Trophoblast cell (in vitro differentiated cells and primary cell): ENCODE results near the gene NDC1.

ENCODE experiments used
- DNase-seq, 2 donors: peaks; one replicate each; pipeline ENCODE4 v3.0.0-alpha.2; 2016
- H2AFZ ChIP-seq: 2 replicates; pipeline ENCODE4 v1.6.1; 2013; ENCODE audit warnings: low read length, moderate library complexity, mild to moderate bottlenecking; ENCODE audit not compliant: insufficient read depth, poor library complexity
- H2AK5ac ChIP-seq: 2 replicates; pipeline ENCODE4 v1.6.1; 2013; ENCODE audit warnings: mild to moderate bottlenecking, low read length
- H2BK120ac ChIP-seq: 2 replicates; pipeline ENCODE4 v1.6.1; 2013; ENCODE audit warnings: low read length, mild to moderate bottlenecking, moderate library complexity; ENCODE audit not compliant: insufficient read depth, poor library complexity
- H2BK12ac ChIP-seq: 2 replicates; pipeline ENCODE4 v1.6.1; 2013; ENCODE audit warnings: mild to moderate bottlenecking, low read length, moderate library complexity
- H2BK5ac ChIP-seq: 2 replicates; pipeline ENCODE4 v1.6.1; 2013; ENCODE audit warnings: low read length, low read depth, moderate library complexity, mild to moderate bottlenecking; ENCODE audit not compliant: poor library complexity
- H3K14ac ChIP-seq: 2 replicates; pipeline ENCODE4 v1.6.1; 2013; ENCODE audit warnings: mild to moderate bottlenecking, low read length
- H3K18ac ChIP-seq: 2 replicates; pipeline ENCODE4 v1.6.1; 2013; ENCODE audit warnings: mild to moderate bottlenecking, low read length
- H3K23ac ChIP-seq: 2 replicates; pipeline ENCODE4 v1.6.1; 2013; ENCODE audit warnings: low read length
- H3K27ac ChIP-seq: 2 replicates; pipeline ENCODE4 v1.5.1; 2013; ENCODE audit warnings: low read depth, mild to moderate bottlenecking, inconsistent platforms, low read length, moderate library complexity
- H3K27me3 ChIP-seq: 2 replicates; pipeline ENCODE4 v1.6.1; 2013; ENCODE audit warnings: inconsistent platforms, mild to moderate bottlenecking, low read length, moderate library complexity; ENCODE audit not compliant: insufficient read depth
- H3K36me3 ChIP-seq, 2 experiments: 1 replicate in 1 of 2; 2 replicates in 1 of 2; pipeline ENCODE4 v1.6.1; 2013; ENCODE audit warnings: low read length in 2 of 2, mild to moderate bottlenecking in 2 of 2, moderate library complexity in 1 of 2; ENCODE audit not compliant: insufficient read depth in 2 of 2, control insufficient read depth in 1 of 2
- H3K4ac ChIP-seq: 2 replicates; pipeline ENCODE4 v1.6.1; 2013; ENCODE audit warnings: low read depth, mild to moderate bottlenecking, low read length, moderate library complexity
- H3K4me1 ChIP-seq, 2 experiments: 1 replicate in 1 of 2; 2 replicates in 1 of 2; pipeline ENCODE4 v1.6.1; 2013; ENCODE audit warnings: low read length in 2 of 2, mild to moderate bottlenecking in 2 of 2, moderate library complexity in 1 of 2; ENCODE audit not compliant: insufficient read depth in 2 of 2, control insufficient read depth in 1 of 2
- H3K4me2 ChIP-seq: 2 replicates; pipeline ENCODE4 v1.6.1; 2013; ENCODE audit warnings: inconsistent platforms, mild to moderate bottlenecking, low read length, moderate library complexity
- H3K4me3 ChIP-seq: 2 replicates; pipeline ENCODE4 v1.5.1; 2013; ENCODE audit warnings: mild to moderate bottlenecking, low read depth, low read length, inconsistent platforms
- H3K79me1 ChIP-seq: one replicate; pipeline ENCODE4 v1.6.1; 2013; ENCODE audit warnings: low read length
- H3K79me2 ChIP-seq: 2 replicates; pipeline ENCODE4 v1.6.1; 2013; ENCODE audit warnings: low read length, mild to moderate bottlenecking; ENCODE audit not compliant: control insufficient read depth, insufficient read depth, poor library complexity
- H3K9ac ChIP-seq: 2 replicates; pipeline ENCODE4 v1.6.1; 2013; ENCODE audit warnings: mild to moderate bottlenecking, low read length
- H3K9me3 ChIP-seq: 2 replicates; pipeline ENCODE4 v1.6.1; 2013; ENCODE audit warnings: low read depth, mild to moderate bottlenecking, control low read depth, inconsistent platforms, low read length; ENCODE audit not compliant: insufficient read depth
- H4K12ac ChIP-seq: 2 replicates; pipeline ENCODE4 v1.6.1; 2013; ENCODE audit warnings: low read depth, mild to moderate bottlenecking, low read length, moderate library complexity
- H4K8ac ChIP-seq: 2 replicates; pipeline ENCODE4 v1.6.1; 2013; ENCODE audit warnings: low read depth, mild to moderate bottlenecking, low read length, moderate library complexity
- H4K91ac ChIP-seq: one replicate; pipeline ENCODE4 v1.6.1; 2013; ENCODE audit warnings: low read depth, mild to moderate bottlenecking, low read length, moderate library complexity
- WGBS: extraction: QIAGEN DNeasy Blood & Tissue Kit; methylation state at CpG from one replicate; pipeline ENCODE4 v1.1.7; 2013; ENCODE audit warnings: missing lambda C conversion rate; ENCODE audit not compliant: insufficient read length, insufficient coverage; ENCODE audit errors: extremely low coverage; 5-methylcytosine and 5-hydroxymethylcytosine counted together

Gene NDC1

GRCh38 chr1:53729456-53730223 is 108.5 kb downstream of the NDC1 start:
- H3K4me2 ChIP-seq: no peak overlapping the region
- no CpG with 5 or more reads among the region's 16 CpGs for WGBS

GRCh38 chr1:53728702-53729455 is 109.2 kb downstream of the NDC1 start:
- Histone ChIP-seq H2AFZ (no peak overlapping the region), H3K14ac (no peak overlapping the region), H3K4ac (no peak overlapping the region), H2BK120ac (no peak overlapping the region), H2BK5ac (no peak overlapping the region), H4K91ac (no peak overlapping the region), H3K27ac (no peak overlapping the region), H2BK12ac (no peak overlapping the region), H3K4me2 (no peak overlapping the region), H3K27me3 (no peaks in the 10 kb centered on the region), H4K8ac (no peak overlapping the region), H3K4me1 (no peaks in the 10 kb centered on the region), H3K9ac (no peak overlapping the region), H3K79me1 (no peaks in the 10 kb centered on the region), H2AK5ac (no peak overlapping the region), H3K23ac (no peak overlapping the region), H3K36me3 (no peaks in the 10 kb centered on the region), H3K4me3 (no peak overlapping the region), H4K12ac (no peak overlapping the region), H3K9me3 (peaks cover under 1% of the 10 kb centered on the region), H3K18ac (no peak overlapping the region), H3K79me2 (no peaks in the 10 kb centered on the region)
- DNase-seq: no peak
- WGBS: no CpG with 5 or more reads among the region's 17 CpGs

More at GRCh38 chr1:53729456-53730223, 108.5 kb downstream of the NDC1 start:
- H3K18ac ChIP-seq: no peak overlapping the region
- H3K79me2 ChIP-seq: no peaks in the 10 kb centered on the region
- no peak overlapping the region for H2BK5ac ChIP-seq
- H3K4me1 ChIP-seq: no peaks in the 10 kb centered on the region
- H3K27me3 ChIP-seq: no peaks in the 10 kb centered on the region
- no peak overlapping the region for H3K4ac ChIP-seq
- H4K8ac ChIP-seq: no peak overlapping the region
- no peaks in the 10 kb centered on the region for H3K36me3 ChIP-seq
- H2AFZ ChIP-seq: no peak overlapping the region
- no peak overlapping the region for H3K14ac ChIP-seq
- H2AK5ac ChIP-seq: no peak overlapping the region
- no peak overlapping the region for H4K12ac ChIP-seq
- H3K4me3 ChIP-seq: no peak overlapping the region
- no peak overlapping the region for H3K27ac ChIP-seq
- no peak overlapping the region for H3K9ac ChIP-seq
- H3K9me3 ChIP-seq: no peaks in the 10 kb centered on the region
- no peak for DNase-seq
- H2BK12ac ChIP-seq: no peak overlapping the region
- no peak overlapping the region for H2BK120ac ChIP-seq
- H3K23ac ChIP-seq: no peak overlapping the region
- H3K79me1 ChIP-seq: no peaks in the 10 kb centered on the region
- no peak overlapping the region for H4K91ac ChIP-seq

- Histone ChIP-seq H4K12ac (no peak overlapping the region), H3K9ac (no peak overlapping the region), H2BK12ac (no peak overlapping the region), H4K8ac (no peak overlapping the region), H2BK5ac (no peak overlapping the region), H3K79me1 (no peaks in the 10 kb centered on the region), H3K4ac (no peak overlapping the region), H3K4me3 (no peak overlapping the region), H3K23ac (no peak overlapping the region), H3K14ac (no peak overlapping the region), H2BK120ac (no peak overlapping the region), H2AK5ac (no peak overlapping the region), H3K27me3 (no peaks in the 10 kb centered on the region), H3K9me3 (peaks cover 2% of the 10 kb centered on the region), H3K4me2 (no peak overlapping the region), H3K4me1 (no peaks in the 10 kb centered on the region), H3K27ac (no peak overlapping the region), H4K91ac (no peak overlapping the region), H2AFZ (no peak overlapping the region), H3K36me3 (no peaks in the 10 kb centered on the region), H3K18ac (no peak overlapping the region), H3K79me2 (no peaks in the 10 kb centered on the region)
- DNase-seq: no peak
- no CpG with 5 or more reads among the region's 1 CpG for WGBS
Observed at GRCh38 chr1:53728196-53728595, 109.9 kb downstream of the NDC1 start.

GRCh38 chr1:53727461-53728092 is 110.5 kb downstream of the NDC1 start:
- H2BK120ac ChIP-seq: no peak overlapping the region

More at GRCh38 chr1:53727461-53728092, 110.5 kb downstream of the NDC1 start:
- Histone ChIP-seq H3K4me3 (no peak overlapping the region), H3K27ac (no peak overlapping the region), H3K27me3 (no peaks in the 10 kb centered on the region), H2AK5ac (no peak overlapping the region), H3K4me1 (no peaks in the 10 kb centered on the region), H3K4ac (no peak overlapping the region), H2BK5ac (no peak overlapping the region), H3K36me3 (no peaks in the 10 kb centered on the region), H3K14ac (no peak overlapping the region), H3K79me2 (no peaks in the 10 kb centered on the region), H3K4me2 (no peak overlapping the region), H2BK12ac (no peak overlapping the region), H3K9ac (no peak overlapping the region), H4K8ac (no peak overlapping the region), H3K23ac (no peak overlapping the region), H3K79me1 (no peaks in the 10 kb centered on the region), H2AFZ (no peak overlapping the region), H4K12ac (no peak overlapping the region), H3K18ac (no peak overlapping the region), H4K91ac (no peak overlapping the region), H3K9me3 (peaks cover 2% of the 10 kb centered on the region)
- DNase-seq: no peak
- no CpG with 5 or more reads among the region's 7 CpGs for WGBS
